AG09309 (cell line): ENCODE results near the gene PDZRN4.

ENCODE experiments used
- DNase-seq: peaks from one replicate; pipeline ENCODE4 v3.0.0-alpha.2; 2010; ENCODE audit warnings: low read depth
- H3K4me3 ChIP-seq: 2 replicates; pipeline ENCODE4 v1.5.1; 2011; ENCODE audit warnings: mild to moderate bottlenecking, low read depth, low read length, moderate library complexity; ENCODE audit not compliant: control insufficient read depth
- CTCF ChIP-seq: IDR thresholded peaks from 2 replicates; pipeline ENCODE4 v1.5.1; 2011; ENCODE audit warnings: mild to moderate bottlenecking, low read depth, low read length, inconsistent platforms; ENCODE audit not compliant: insufficient read depth, control insufficient read depth; ENCODE audit errors: missing control alignments

Gene PDZRN4

DNA sequence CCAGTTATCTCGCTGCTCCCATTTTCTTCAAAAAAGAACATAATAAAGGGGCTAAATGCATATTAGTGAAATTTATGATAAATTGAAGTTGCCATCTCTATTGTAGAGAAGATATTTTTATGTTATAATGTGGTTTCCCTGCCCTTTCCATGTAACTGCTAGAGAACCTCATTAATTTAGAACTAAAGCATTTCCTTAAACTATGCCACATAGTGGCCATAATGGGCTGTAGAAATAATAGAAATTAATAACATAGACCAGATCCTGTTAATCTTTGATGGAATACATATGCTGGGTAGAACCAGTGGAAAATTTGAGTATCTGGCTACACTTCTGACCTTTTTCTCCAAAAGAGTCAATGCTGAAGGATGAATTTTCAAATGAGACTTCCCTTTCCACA lies 376.7 kb downstream of the PDZRN4 start:
- no peak for TF ChIP-seq CTCF
- H3K4me3 ChIP-seq = no peak overlapping the region

GRCh38 chr12:41566703-41567102 lies 378.6 kb downstream of the PDZRN4 start:
- no peak for TF ChIP-seq CTCF
- no peak overlapping the region for H3K4me3 ChIP-seq
- DNase-seq = no peak

More for the DNA sequence above, 376.7 kb downstream of the PDZRN4 start:
- no peak for DNase-seq

DNA sequence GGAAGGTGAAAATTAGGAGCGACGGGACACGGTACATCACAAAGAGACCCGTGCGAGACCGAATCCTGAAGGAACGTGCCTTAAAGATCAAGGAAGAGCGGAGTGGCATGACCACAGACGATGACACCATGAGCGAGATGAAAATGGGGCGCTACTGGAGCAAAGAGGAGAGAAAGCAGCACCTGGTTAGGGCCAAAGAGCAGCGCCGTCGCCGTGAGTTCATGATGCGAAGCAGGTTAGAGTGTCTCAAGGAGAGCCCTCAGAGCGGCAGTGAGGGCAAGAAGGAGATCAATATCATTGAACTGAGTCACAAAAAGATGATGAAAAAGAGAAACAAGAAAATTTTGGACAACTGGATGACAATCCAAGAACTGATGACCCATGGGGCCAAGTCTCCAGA lies 385.3 kb downstream of the PDZRN4 start:
- no peak for DNase-seq
- no peak for TF ChIP-seq CTCF
- H3K4me3 ChIP-seq = no peak overlapping the region

DNA sequence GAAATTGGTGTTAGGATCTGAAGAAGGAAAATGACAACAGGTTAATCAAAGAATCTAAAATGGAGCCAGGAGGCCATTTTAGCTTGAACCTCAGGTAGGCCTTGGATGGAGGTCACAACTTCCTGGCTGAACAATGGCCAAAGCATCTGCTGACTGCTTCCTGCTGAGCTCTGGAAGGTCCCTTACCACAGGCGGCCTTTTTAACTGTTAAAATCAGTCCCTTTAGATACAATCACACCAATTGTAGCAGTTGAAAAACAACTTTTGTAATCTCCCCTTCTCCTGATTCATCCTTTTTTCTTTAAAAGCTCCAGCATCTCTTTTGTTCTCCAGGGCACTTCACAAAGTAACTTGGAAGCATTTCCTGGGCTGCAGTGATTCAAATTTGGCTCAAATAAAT lies 388.8 kb downstream of the PDZRN4 start:
- no peak for TF ChIP-seq CTCF
- DNase-seq = no peak

GRCh38 chr12:41577995-41578394 lies 389.9 kb downstream of the PDZRN4 start:
- DNase-seq = no peak
- no peak for TF ChIP-seq CTCF
- H3K4me3 ChIP-seq = no peak overlapping the region

More for the DNA sequence above, 388.8 kb downstream of the PDZRN4 start:
- no peak overlapping the region for H3K4me3 ChIP-seq

DNA sequence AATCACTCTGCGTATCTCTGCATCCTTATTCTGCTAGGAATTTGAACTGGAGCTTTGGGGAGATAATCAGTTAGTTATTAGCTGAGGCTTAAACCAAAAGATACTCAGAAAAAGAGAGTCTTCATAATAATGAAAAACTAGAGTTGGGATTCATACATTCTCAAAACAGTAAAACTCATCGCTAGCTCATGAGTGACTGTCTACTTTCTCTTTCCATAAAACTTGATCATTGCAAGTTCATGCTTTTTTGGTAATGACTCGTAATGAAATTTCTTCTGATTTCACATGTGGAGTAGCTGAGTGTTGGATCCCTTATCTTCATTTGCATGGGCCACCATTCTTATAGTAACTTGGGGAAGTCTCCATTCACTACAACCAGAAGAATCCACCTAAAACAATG lies 397.7 kb downstream of the PDZRN4 start:
- no peak for TF ChIP-seq CTCF
- no peak overlapping the region for H3K4me3 ChIP-seq
- DNase-seq = no peak

DNA sequence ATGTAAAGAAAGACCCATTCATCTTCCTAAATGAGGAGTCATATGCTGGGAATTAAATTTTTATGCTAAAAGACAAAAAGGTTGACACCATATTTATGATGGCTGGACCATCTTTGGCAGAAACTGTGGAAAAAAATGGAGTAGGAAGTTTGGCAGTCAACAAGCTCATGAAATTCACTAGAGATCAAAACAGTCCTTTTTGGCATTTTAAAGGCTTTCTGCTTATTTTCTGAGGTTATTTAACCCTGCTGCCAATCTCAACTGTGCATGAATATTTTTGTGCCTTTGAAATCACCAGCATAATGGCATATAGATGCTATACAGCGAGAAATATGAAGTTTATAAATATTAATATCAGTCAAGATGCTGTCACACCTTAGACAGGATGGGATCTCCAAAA lies 399.5 kb downstream of the PDZRN4 start:
- no peak for TF ChIP-seq CTCF
- no peak overlapping the region for H3K4me3 ChIP-seq
- DNase-seq = no peak
